IMR-90 (cell line): ENCODE measurements around the gene ADCY5. TPM values are rescaled to one million over a fixed set of nuclear protein-coding genes. Genes with fewer than 3 reads are reported as not detected.

ENCODE experiments used
- ATAC-seq: fragments of 200-7000 bp; cut with Tn5 transposase; 2 replicates; pipeline ENCODE4 v1.9.1; 2020; ENCODE audit warnings: low read depth, mild to moderate bottlenecking, moderate library complexity
- BruUV-seq: library from RNA; stranded (reverse); fragments of 400-500 nt; replicated peaks from 2 replicates; lab custom pipeline; 2021; lab: Mats Ljungman, UMichigan
- CTCF ChIA-PET: fragments of 300-600 bp; formaldehyde crosslinking; extraction: SDS; loops from one replicate; lab custom pipeline; 2021; ENCODE audit warnings: antibody characterized with exemption; lab: Yijun Ruan, JAX
- POLR2A ChIA-PET: fragments of 300-600 bp; sonication (Branson Sonifier 250); formaldehyde crosslinking; loops from one replicate; lab custom pipeline; 2022; ENCODE audit warnings: antibody characterized with exemption; ENCODE audit not compliant: unreplicated experiment; lab: Charles Lee
- DNase-seq: peaks from one replicate; pipeline ENCODE4 v3.0.0; 2013
- H2AFZ ChIP-seq: replicated peaks from 2 replicates; pipeline ENCODE3; 2013; ENCODE audit warnings: low read length, mild to moderate bottlenecking; ENCODE audit not compliant: poor library complexity
- H2AK5ac ChIP-seq: 2 replicates; pipeline ENCODE4 v1.6.1; 2013; ENCODE audit warnings: low read depth, low read length, inconsistent platforms
- H2AK9ac ChIP-seq: replicated peaks from 2 replicates; pipeline ENCODE3; 2013; ENCODE audit warnings: mild to moderate bottlenecking, low read depth, low read length, moderate library complexity; ENCODE audit not compliant: poor library complexity
- H2BK120ac ChIP-seq: 2 replicates; pipeline ENCODE4 v1.6.1; 2013; ENCODE audit warnings: low read depth, low read length, inconsistent platforms
- H2BK15ac ChIP-seq: 3 replicates; pipeline ENCODE4 v1.6.1; 2013; ENCODE audit warnings: low read depth, low read length, inconsistent platforms
- H2BK20ac ChIP-seq: 2 replicates; pipeline ENCODE4 v1.6.1; 2013; ENCODE audit warnings: low read depth, mild to moderate bottlenecking, inconsistent platforms, low read length, moderate library complexity
- H2BK5ac ChIP-seq: 2 replicates; pipeline ENCODE4 v1.6.1; 2013; ENCODE audit warnings: mild to moderate bottlenecking, low read depth, low read length, inconsistent platforms; ENCODE audit not compliant: poor library complexity, severe bottlenecking
- H3K14ac ChIP-seq: replicated peaks from 2 replicates; pipeline ENCODE4 v1.6.1; 2013; ENCODE audit warnings: low read depth, low read length, inconsistent platforms
- H3K18ac ChIP-seq: 2 replicates; pipeline ENCODE4 v1.6.1; 2013; ENCODE audit warnings: low read depth, low read length, control low read depth
- H3K23ac ChIP-seq: 2 replicates; pipeline ENCODE4 v1.6.1; 2013; ENCODE audit warnings: low read depth, low read length, inconsistent platforms
- H3K27ac ChIP-seq: 2 replicates; pipeline ENCODE4 v1.5.1; 2013; ENCODE audit warnings: mild to moderate bottlenecking, control low read depth, low read length; ENCODE audit not compliant: insufficient read depth
- H3K27me3 ChIP-seq: 2 replicates; pipeline ENCODE4 v1.6.1; 2013; ENCODE audit warnings: low read length; ENCODE audit not compliant: control insufficient read depth, insufficient read depth
- H3K36me3 ChIP-seq: 2 replicates; pipeline ENCODE4 v1.6.1; 2013; ENCODE audit warnings: low read length, mixed read lengths; ENCODE audit not compliant: control insufficient read depth, insufficient read depth
- H3K4ac ChIP-seq: 2 replicates; pipeline ENCODE4 v1.6.1; 2013; ENCODE audit warnings: low read depth, low read length, inconsistent platforms
- H3K4me1 ChIP-seq: 2 replicates; pipeline ENCODE4 v1.6.1; 2013; ENCODE audit warnings: low read length, mixed read lengths; ENCODE audit not compliant: control insufficient read depth, insufficient read depth
- H3K4me2 ChIP-seq: 2 replicates; pipeline ENCODE4 v1.6.1; 2013; ENCODE audit warnings: low read depth, mild to moderate bottlenecking, control low read depth, low read length, moderate library complexity
- H3K4me3 ChIP-seq: 2 replicates; pipeline ENCODE4 v1.5.1; 2013; ENCODE audit warnings: low read depth, mild to moderate bottlenecking, control low read depth, low read length, moderate library complexity; ENCODE audit not compliant: insufficient read depth
- H3K56ac ChIP-seq: 2 replicates; pipeline ENCODE4 v1.6.1; 2013; ENCODE audit warnings: low read length, inconsistent platforms; ENCODE audit not compliant: insufficient read depth; ENCODE audit errors: extremely low read depth
- H3K79me1 ChIP-seq, 2 experiments: 2 replicates each; pipeline ENCODE4 v1.6.1; 2013; ENCODE audit warnings: low read length in 2 of 2, inconsistent platforms in 1 of 2, low read depth in 1 of 2
- H3K9ac ChIP-seq: 2 replicates; pipeline ENCODE4 v1.6.1; 2013; ENCODE audit warnings: low read depth, low read length, control low read depth
- H3K9me1 ChIP-seq: 2 replicates; pipeline ENCODE4 v1.6.1; 2013; ENCODE audit warnings: low read length, inconsistent platforms; ENCODE audit not compliant: insufficient read depth
- H3K9me3 ChIP-seq: 2 replicates; pipeline ENCODE4 v1.6.1; 2013; ENCODE audit warnings: low read length; ENCODE audit not compliant: control insufficient read depth, insufficient read depth
- H4K20me1 ChIP-seq: 2 replicates; pipeline ENCODE4 v1.6.1; 2013; ENCODE audit warnings: low read length, inconsistent platforms; ENCODE audit not compliant: insufficient read depth
- H4K5ac ChIP-seq: 2 replicates; pipeline ENCODE4 v1.6.1; 2013; ENCODE audit warnings: mild to moderate bottlenecking, low read depth, low read length, control low read depth
- H4K8ac ChIP-seq, 2 experiments: 2 replicates each; pipeline ENCODE4 v1.6.1; 2013; ENCODE audit warnings: low read depth in 2 of 2, low read length in 2 of 2, control low read depth in 1 of 2, inconsistent platforms in 1 of 2
- H4K91ac ChIP-seq: 2 replicates; pipeline ENCODE4 v1.6.1; 2013; ENCODE audit warnings: low read depth, low read length, inconsistent platforms; ENCODE audit not compliant: insufficient read depth
- NFE2L2 ChIP-seq: fragments of 150-350 bp; IDR thresholded peaks from 2 replicates; pipeline ENCODE4 v1.6.1; 2016; ENCODE audit warnings: low read depth, mild to moderate bottlenecking, low read length
- RCOR1 ChIP-seq: IDR thresholded peaks from 2 replicates; pipeline ENCODE4 v1.6.1; 2012; ENCODE audit warnings: mild to moderate bottlenecking, low read length, improper control_type of control experiment; ENCODE audit not compliant: insufficient replicate concordance
- WGBS, 2 experiments: methylation state at CpG; one replicate each; pipeline versions ENCODE4 v1.1.5 to v1.1.7; 2013; ENCODE audit warnings: missing lambda C conversion rate in 2 of 2; ENCODE audit not compliant: insufficient read length in 1 of 2; ENCODE audit errors: extremely low coverage in 2 of 2; 5-methylcytosine and 5-hydroxymethylcytosine counted together
- dilution Hi-C: fragments of 300-500 bp; cut with HindIII; formaldehyde crosslinking; loops from one replicate; pipeline ENCODE4 v1.14.3; 2018; ENCODE audit warnings: low sequenced_read_pairs; ENCODE audit not compliant: unreplicated experiment
- in situ Hi-C: fragments of 300-500 bp; cut with MboI; formaldehyde crosslinking; loops from 3 replicates; pipeline ENCODE4 v1.14.3; 2019; ENCODE audit warnings: low sequenced_read_pairs, inconsistent platforms, mixed read lengths
- intact Hi-C: fragments of 100-400 bp; cut with micrococcal nuclease; formaldehyde crosslinking; loops from 2 replicates; pipeline ENCODE4 v1.10.0; 2022
- polyA plus RNA-seq, 3 experiments: library from polyadenylated mRNA; depleted of rRNA; stranded (reverse); fragments of >200 nt; gene quantifications; 2 replicates each; pipeline ENCODE4 v1.2.3, GENCODE V29; 2012; ENCODE audit warnings: low replicate concordance in 1 of 3
- total RNA-seq: library from RNA; depleted of rRNA; stranded (reverse); fragments of >200 nt; gene quantifications from 2 replicates; pipeline ENCODE4 v1.2.3, GENCODE V29; 2012
- TF ChIP-seq, protein P1 (sequence below): conservative IDR thresholded peaks from 2 replicates; pipeline ENCODE4 v1.5.1; 2012; ENCODE audit warnings: mild to moderate bottlenecking, low read depth, low read length, improper control_type of control experiment

The ADCY5 gene
- total and polyA plus RNA-seq, 2 of the 4 experiments (the other 2 are of a cell fraction): 0.14 to 0.18 TPM

DNA sequence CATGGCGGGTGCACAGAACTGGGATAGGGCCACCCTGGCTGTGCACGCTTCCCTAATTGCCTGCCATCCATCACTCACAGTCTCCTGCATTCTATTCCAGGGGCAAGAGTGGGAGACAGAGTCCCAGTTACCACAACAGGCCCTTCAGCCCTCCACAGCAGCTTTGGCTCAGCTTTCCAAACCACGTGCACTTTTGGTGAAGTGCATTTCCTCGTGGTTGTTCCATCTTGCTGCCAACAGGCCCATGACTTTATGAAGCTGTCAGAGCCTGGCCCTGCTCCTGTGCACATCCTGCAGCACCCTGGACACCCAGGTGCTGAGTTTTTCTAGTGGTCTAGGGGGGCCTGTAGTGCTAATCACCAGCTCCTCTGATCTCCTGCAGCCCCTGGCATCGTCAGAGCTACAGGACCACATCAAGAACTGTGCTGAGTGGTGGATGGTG is 110.2 kb downstream of the ADCY5 start:
- Histone ChIP-seq H3K4ac (no peak overlapping the region), H3K9me3 (peaks cover 5% of the 10 kb centered on the region; the same call in 1 of the 2 replicates), H3K9ac (no peak overlapping the region), H3K27me3 (peaks cover 46% of the 10 kb centered on the region), H2AK9ac (no peak overlapping the region), H3K36me3 (no peaks in the 10 kb centered on the region), H4K8ac (no peak overlapping the region), H2BK15ac (no peak overlapping the region), H3K4me1 (no peaks in the 10 kb centered on the region), H4K91ac (no peak overlapping the region), H3K56ac (no peak overlapping the region), H3K4me2 (no peak overlapping the region), H3K4me3 (no peak overlapping the region), H2BK5ac (no peak overlapping the region), H2BK120ac (no peak overlapping the region), H4K5ac (no peak overlapping the region), H3K14ac (no peak overlapping the region), H2BK20ac (no peak overlapping the region), H2AFZ (no peak overlapping the region), H3K79me1 (no peaks in the 10 kb centered on the region), H3K18ac (no peak overlapping the region), H2AK5ac (no peak overlapping the region), H3K9me1 (peaks cover 3% of the 10 kb centered on the region; the same call in 1 of the 2 replicates), H4K20me1 (no peaks in the 10 kb centered on the region; the same call in 1 of the 2 replicates), H3K23ac (no peak overlapping the region), H3K27ac (no peak overlapping the region)
- intact Hi-C loops (no loop called here), in situ Hi-C loops (no loop called here), dilution Hi-C loops (no loop called here)
- ATAC-seq (no peak), DNase-seq (no peak)
- POLR2A ChIA-PET: no interaction called here
- TF ChIP-seq, protein P1, sequence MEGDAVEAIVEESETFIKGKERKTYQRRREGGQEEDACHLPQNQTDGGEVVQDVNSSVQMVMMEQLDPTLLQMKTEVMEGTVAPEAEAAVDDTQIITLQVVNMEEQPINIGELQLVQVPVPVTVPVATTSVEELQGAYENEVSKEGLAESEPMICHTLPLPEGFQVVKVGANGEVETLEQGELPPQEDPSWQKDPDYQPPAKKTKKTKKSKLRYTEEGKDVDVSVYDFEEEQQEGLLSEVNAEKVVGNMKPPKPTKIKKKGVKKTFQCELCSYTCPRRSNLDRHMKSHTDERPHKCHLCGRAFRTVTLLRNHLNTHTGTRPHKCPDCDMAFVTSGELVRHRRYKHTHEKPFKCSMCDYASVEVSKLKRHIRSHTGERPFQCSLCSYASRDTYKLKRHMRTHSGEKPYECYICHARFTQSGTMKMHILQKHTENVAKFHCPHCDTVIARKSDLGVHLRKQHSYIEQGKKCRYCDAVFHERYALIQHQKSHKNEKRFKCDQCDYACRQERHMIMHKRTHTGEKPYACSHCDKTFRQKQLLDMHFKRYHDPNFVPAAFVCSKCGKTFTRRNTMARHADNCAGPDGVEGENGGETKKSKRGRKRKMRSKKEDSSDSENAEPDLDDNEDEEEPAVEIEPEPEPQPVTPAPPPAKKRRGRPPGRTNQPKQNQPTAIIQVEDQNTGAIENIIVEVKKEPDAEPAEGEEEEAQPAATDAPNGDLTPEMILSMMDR: no peak
- TF ChIP-seq RCOR1: no peak
- no peak for TF ChIP-seq NFE2L2
- CTCF ChIA-PET: no interaction called here
- no TSS peak for BruUV-seq
- 29% methylated on average over 2 of the region's 5 CpGs; no CpG with 5 or more reads in 1 of the 2 experiments for WGBS, 2 experiments
